ENCODE results near the gene SELPLG.
A peak's percentile ranks its signal among the peaks of the same experiment; 100 is the strongest.

The SELPLG gene

GRCh38 chr12:108618079-108618952, 15.4 kb downstream of the SELPLG start:
- peak; percentile 81 for ATAC-seq (ENCODE audit: insufficient read depth, low read depth)
- no peaks in the 10 kb centered on the region for H3K27me3 ChIP-seq (ENCODE audit: insufficient read depth, low read length, poor library complexity)
- TF ChIP-seq EZH2 (IDR thresholded peaks at IDR 0.05; ENCODE audit: borderline replicate concordance, low read depth, low read length, severe bottlenecking), result no peak
- TF ChIP-seq CTCF (IDR thresholded peaks at IDR 0.05; ENCODE audit: borderline replicate concordance, extremely low read depth, low read length, poor library complexity, severe bottlenecking), result peak; percentile 98

GRCh38 chr12:108616941-108617858, 16.5 kb downstream of the SELPLG start:
- DNase-seq (peak; percentile 88), ATAC-seq (ENCODE audit: insufficient read depth, low read depth) (peak; percentile 89)
- TF ChIP-seq CTCF (IDR thresholded peaks at IDR 0.05; ENCODE audit: borderline replicate concordance, extremely low read depth, low read length, poor library complexity, severe bottlenecking), result no peak
- TF ChIP-seq EZH2 (IDR thresholded peaks at IDR 0.05; ENCODE audit: borderline replicate concordance, low read depth, low read length, severe bottlenecking), result no peak
- Histone ChIP-seq H3K27me3 (ENCODE audit: insufficient read depth, low read length, poor library complexity) (no peaks in the 10 kb centered on the region), H3K4me2 (ENCODE audit: insufficient read depth, low read length) (peak overlapping the region; percentile 29), H2AFZ (ENCODE audit: low read depth, low read length) (0 out of 2 replicates have a peak overlapping the region, but pooled peaks have one; percentile 34), H3K4me1 (ENCODE audit: insufficient read depth, low read length) (peaks cover 24% of the 10 kb centered on the region), H3K4me3 (ENCODE audit: low read depth in 1 of 2, low read length in 2 of 2) (no peak overlapping the region), H3K9me3 (ENCODE audit: insufficient read depth, low read length, severe bottlenecking) (peaks cover 4% of the 10 kb centered on the region), H3K27ac (ENCODE audit: low read length) (peak overlapping the region; percentile 75), H3K79me2 (ENCODE audit: insufficient read depth, low read length) (0 out of 2 replicates have a peak, but pooled peaks cover 1% of the 10 kb centered on the region), H3K9ac (ENCODE audit: low read depth, low read length) (peak overlapping the region; percentile 27; the same call in 1 of the 2 replicates), H3K36me3 (ENCODE audit: insufficient read depth, low read length) (peaks cover 8% of the 10 kb centered on the region), H4K20me1 (ENCODE audit: insufficient read depth, low read length) (no peaks in the 10 kb centered on the region)

More at GRCh38 chr12:108618079-108618952, 15.4 kb downstream of the SELPLG start:
- Histone ChIP-seq H3K4me1 (ENCODE audit: insufficient read depth, low read length) (peaks cover 24% of the 10 kb centered on the region), H4K20me1 (ENCODE audit: insufficient read depth, low read length) (peaks cover 1% of the 10 kb centered on the region), H3K4me3 (ENCODE audit: low read depth in 1 of 2, low read length in 2 of 2) (no peak overlapping the region), H3K9me3 (ENCODE audit: insufficient read depth, low read length, severe bottlenecking) (peaks cover 4% of the 10 kb centered on the region), H3K79me2 (ENCODE audit: insufficient read depth, low read length) (peaks cover 2% of the 10 kb centered on the region; the same call in 1 of the 2 replicates), H2AFZ (ENCODE audit: low read depth, low read length) (no peak overlapping the region), H3K9ac (ENCODE audit: low read depth, low read length) (0 out of 2 replicates have a peak overlapping the region, but pooled peaks have one; percentile 12), H3K4me2 (ENCODE audit: insufficient read depth, low read length) (0 out of 2 replicates have a peak overlapping the region, but pooled peaks have one; percentile 15), H3K27ac (ENCODE audit: low read length) (peak overlapping the region; percentile 56), H3K36me3 (ENCODE audit: insufficient read depth, low read length) (peaks cover 19% of the 10 kb centered on the region)
- peak; percentile 81 for DNase-seq

- no peaks in the 10 kb centered on the region for H4K20me1 ChIP-seq (ENCODE audit: insufficient read depth, low read length)
- no peaks in the 10 kb centered on the region for H3K27me3 ChIP-seq (ENCODE audit: insufficient read depth, low read length, poor library complexity)
- no peak overlapping the region for H3K4me3 ChIP-seq (ENCODE audit: low read depth in 1 of 2, low read length in 2 of 2)
- no peak for TF ChIP-seq EZH2 (IDR thresholded peaks at IDR 0.05; ENCODE audit: borderline replicate concordance, low read depth, low read length, severe bottlenecking)
- no peak for TF ChIP-seq CTCF (IDR thresholded peaks at IDR 0.05; ENCODE audit: borderline replicate concordance, extremely low read depth, low read length, poor library complexity, severe bottlenecking)
- peaks cover 24% of the 10 kb centered on the region for H3K4me1 ChIP-seq (ENCODE audit: insufficient read depth, low read length)
- peaks cover 3% of the 10 kb centered on the region; the same call in 1 of the 2 replicates for H3K36me3 ChIP-seq (ENCODE audit: insufficient read depth, low read length)
- H2AFZ ChIP-seq (ENCODE audit: low read depth, low read length), result no peak overlapping the region
- peaks cover 4% of the 10 kb centered on the region for H3K9me3 ChIP-seq (ENCODE audit: insufficient read depth, low read length, severe bottlenecking)
- no peak overlapping the region for H3K9ac ChIP-seq (ENCODE audit: low read depth, low read length)
- ATAC-seq (ENCODE audit: insufficient read depth, low read depth) (no peak), DNase-seq (no peak)
- H3K27ac ChIP-seq (ENCODE audit: low read length), result peak overlapping the region; percentile 75
- no peak overlapping the region for H3K4me2 ChIP-seq (ENCODE audit: insufficient read depth, low read length)
- H3K79me2 ChIP-seq (ENCODE audit: insufficient read depth, low read length), result no peaks in the 10 kb centered on the region
Measured at GRCh38 chr12:108616359-108616758, 17.3 kb downstream of the SELPLG start.
